OCI-LY1 (cell line): ENCODE measurements around the gene TMEM45A.

Experiments used
- H2AFZ ChIP-seq: fragments of 200-600 bp; sonication (generic), shearing (Covaris generic); 2 replicates; pipeline ENCODE4 v1.6.0; 2014; ENCODE audit warnings: antibody characterized with exemption, mild to moderate bottlenecking, low read length
- H3F3A ChIP-seq: fragments of 200-600 bp; sonication (generic), shearing (Covaris generic); 2 replicates; pipeline ENCODE4 v1.6.0; 2014; ENCODE audit warnings: mild to moderate bottlenecking, antibody characterized with exemption, low read length, moderate library complexity; ENCODE audit not compliant: insufficient read depth
- H3K27ac ChIP-seq: fragments of 200-600 bp; sonication (generic); 2 replicates; pipeline ENCODE4 v1.5.1; 2014; ENCODE audit warnings: low read length, mixed run types, mild to moderate bottlenecking, low read depth; ENCODE audit not compliant: poor library complexity, severe bottlenecking
- H3K27me3 ChIP-seq: fragments of 200-600 bp; sonication (generic); 2 replicates; pipeline ENCODE4 v1.6.0; 2014; ENCODE audit warnings: antibody characterized with exemption, mild to moderate bottlenecking, low read length, moderate library complexity; ENCODE audit not compliant: insufficient read depth
- H3K36me3 ChIP-seq: fragments of 200-600 bp; sonication (generic); 2 replicates; pipeline ENCODE4 v1.6.1; 2014; ENCODE audit warnings: mild to moderate bottlenecking, antibody characterized with exemption, low read length, moderate library complexity, mixed read lengths; ENCODE audit not compliant: insufficient read depth
- H3K4me1 ChIP-seq: fragments of 200-600 bp; sonication (generic); 2 replicates; pipeline ENCODE4 v1.5.1; 2014; ENCODE audit warnings: mild to moderate bottlenecking, low read length, moderate library complexity; ENCODE audit not compliant: insufficient read depth, severe bottlenecking
- H3K4me2 ChIP-seq: fragments of 200-600 bp; sonication (generic), shearing (Covaris generic); 2 replicates; pipeline ENCODE4 v1.6.1; 2014; ENCODE audit warnings: low read length
- H3K4me3 ChIP-seq: fragments of 200-600 bp; sonication (generic); 2 replicates; pipeline ENCODE4 v1.5.1; 2014; ENCODE audit warnings: low read length, low read depth, mild to moderate bottlenecking, mixed read lengths; ENCODE audit not compliant: poor library complexity, severe bottlenecking
- H3K79me2 ChIP-seq: fragments of 200-600 bp; shearing (Covaris generic); 2 replicates; pipeline ENCODE4 v1.6.1; 2016; ENCODE audit warnings: mixed run types, low read length, mixed read lengths; ENCODE audit not compliant: insufficient read depth
- H3K9ac ChIP-seq: fragments of 200-600 bp; sonication (generic), shearing (Covaris generic); 2 replicates; pipeline ENCODE4 v1.6.1; 2014; ENCODE audit warnings: mild to moderate bottlenecking, low read length, mixed read lengths
- H3K9me2 ChIP-seq: fragments of 200-600 bp; sonication (generic), shearing (Covaris generic); 2 replicates; pipeline ENCODE4 v1.6.1; 2014; ENCODE audit warnings: low read depth, mild to moderate bottlenecking, low read length, mixed read lengths
- H3K9me3 ChIP-seq: fragments of 200-600 bp; shearing (Covaris generic); 2 replicates; pipeline ENCODE4 v1.6.1; 2014; ENCODE audit warnings: low read length, mixed read lengths
- H4K20me1 ChIP-seq: fragments of 200-600 bp; sonication (generic), shearing (Covaris generic); 2 replicates; pipeline ENCODE4 v1.6.0; 2016; ENCODE audit warnings: mild to moderate bottlenecking, low read length; ENCODE audit not compliant: insufficient read depth
- CTCF ChIP-seq: fragments of 200-600 bp; sonication (generic), shearing (Covaris generic); IDR thresholded peaks from 2 replicates; pipeline ENCODE4 v1.5.1; 2017; ENCODE audit warnings: mild to moderate bottlenecking, antibody characterized with exemption, low read length, moderate library complexity, mixed read lengths
- EZH2 ChIP-seq: fragments of 200-600 bp; sonication (generic), shearing (Covaris generic); IDR thresholded peaks from 2 replicates; pipeline ENCODE4 v1.8.0; 2017; ENCODE audit warnings: borderline replicate concordance, mixed run types, mild to moderate bottlenecking, antibody characterized with exemption, low read length, moderate library complexity, mixed read lengths

TMEM45A gene

GRCh38 chr3:100553618-100554372 is 61.4 kb downstream of the TMEM45A start:
- H3K9me2 ChIP-seq, result no peaks in the 10 kb centered on the region
- no peak overlapping the region for H3K4me2 ChIP-seq
- H3K79me2 ChIP-seq, result no peaks in the 10 kb centered on the region
- no peak overlapping the region for H3K4me3 ChIP-seq
- no peak overlapping the region for H3K9ac ChIP-seq
- H3F3A ChIP-seq, result no peaks in the 10 kb centered on the region
- no peaks in the 10 kb centered on the region for H3K36me3 ChIP-seq
- no peak overlapping the region for H2AFZ ChIP-seq
- no peaks in the 10 kb centered on the region for H4K20me1 ChIP-seq
- no peak for TF ChIP-seq EZH2
- TF ChIP-seq CTCF, result no peak
- no peak overlapping the region for H3K27ac ChIP-seq
- H3K27me3 ChIP-seq, result no peaks in the 10 kb centered on the region
- no peaks in the 10 kb centered on the region for H3K4me1 ChIP-seq
- no peaks in the 10 kb centered on the region for H3K9me3 ChIP-seq

GRCh38 chr3:100554373-100554676 is 61.9 kb downstream of the TMEM45A start:
- H3K9me3 ChIP-seq, result no peaks in the 10 kb centered on the region
- no peaks in the 10 kb centered on the region for H4K20me1 ChIP-seq
- no peaks in the 10 kb centered on the region for H3K9me2 ChIP-seq
- no peak overlapping the region for H3K4me2 ChIP-seq
- no peak for TF ChIP-seq EZH2
- no peak for TF ChIP-seq CTCF
- H3K27me3 ChIP-seq, result no peaks in the 10 kb centered on the region
- H3K4me1 ChIP-seq, result no peaks in the 10 kb centered on the region
- no peak overlapping the region for H3K9ac ChIP-seq
- no peaks in the 10 kb centered on the region for H3F3A ChIP-seq
- H2AFZ ChIP-seq, result no peak overlapping the region
- no peak overlapping the region for H3K27ac ChIP-seq
- no peaks in the 10 kb centered on the region for H3K36me3 ChIP-seq
- no peak overlapping the region for H3K4me3 ChIP-seq
- H3K79me2 ChIP-seq, result no peaks in the 10 kb centered on the region

GRCh38 chr3:100556673-100557310 is 64.4 kb downstream of the TMEM45A start:
- Histone ChIP-seq H3K36me3 (no peaks in the 10 kb centered on the region), H3K4me1 (no peaks in the 10 kb centered on the region)
- TF ChIP-seq CTCF (no peak), EZH2 (no peak)

More at GRCh38 chr3:100556673-100557310, 64.4 kb downstream of the TMEM45A start:
- H4K20me1 ChIP-seq, result no peaks in the 10 kb centered on the region
- no peaks in the 10 kb centered on the region for H3K9me3 ChIP-seq
- no peak overlapping the region for H2AFZ ChIP-seq
- no peak overlapping the region for H3K4me3 ChIP-seq
- H3K79me2 ChIP-seq, result no peaks in the 10 kb centered on the region
- H3K27me3 ChIP-seq, result no peaks in the 10 kb centered on the region
- no peak overlapping the region for H3K27ac ChIP-seq
- H3K9me2 ChIP-seq, result no peaks in the 10 kb centered on the region
- no peak overlapping the region for H3K4me2 ChIP-seq
- H3F3A ChIP-seq, result no peaks in the 10 kb centered on the region
- no peak overlapping the region for H3K9ac ChIP-seq
